ENCODE data around the gene MLF1. TPM values are rescaled to one million over a fixed set of nuclear protein-coding genes. Genes with fewer than 3 reads are reported as not detected.

MLF1 gene, protein sequence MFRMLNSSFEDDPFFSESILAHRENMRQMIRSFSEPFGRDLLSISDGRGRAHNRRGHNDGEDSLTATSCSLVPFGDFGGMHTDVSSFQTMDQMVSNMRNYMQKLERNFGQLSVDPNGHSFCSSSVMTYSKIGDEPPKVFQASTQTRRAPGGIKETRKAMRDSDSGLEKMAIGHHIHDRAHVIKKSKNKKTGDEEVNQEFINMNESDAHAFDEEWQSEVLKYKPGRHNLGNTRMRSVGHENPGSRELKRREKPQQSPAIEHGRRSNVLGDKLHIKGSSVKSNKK
- total RNA-seq = 15.0 and 16.1 TPM in 2 replicates

DNA sequence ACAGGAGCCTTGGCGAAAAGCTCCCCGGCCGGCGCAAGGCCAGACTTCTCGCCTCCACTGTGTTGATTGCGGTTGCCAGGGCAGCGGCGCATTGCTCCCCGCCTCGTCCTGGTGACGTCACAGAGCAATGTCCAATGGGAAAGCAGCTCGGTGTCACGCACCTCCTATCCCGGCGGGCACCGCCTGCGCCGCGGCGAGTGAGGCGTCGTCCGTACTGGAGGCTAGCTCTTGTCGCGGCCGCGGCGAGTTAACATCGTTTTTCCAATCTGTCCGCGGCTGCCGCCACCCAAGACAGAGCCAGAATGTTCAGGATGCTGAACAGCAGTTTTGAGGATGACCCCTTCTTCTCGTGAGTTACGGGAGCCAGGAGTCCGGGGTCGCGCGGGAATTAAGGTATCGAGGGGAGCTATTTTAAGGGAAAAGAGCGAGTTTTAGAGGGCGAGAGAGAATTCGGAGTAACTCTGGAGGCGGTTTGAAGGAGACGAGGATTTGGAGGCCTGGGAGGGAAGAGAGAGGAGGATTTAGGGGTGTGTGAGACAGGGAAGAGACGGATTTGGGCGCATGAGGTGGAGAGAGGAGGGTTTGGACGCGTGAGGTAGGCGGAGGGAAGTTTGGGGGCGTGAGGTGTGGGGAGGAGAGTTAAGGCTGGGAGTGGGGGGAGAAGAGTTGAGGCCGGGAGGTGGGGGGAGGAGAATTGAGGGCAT, at the start of gene MLF1:
Gene MLF1, plus strand, starts transcription at position 196 of the 704 bp plus-strand sequence. Its CDS starts 107 bp downstream, at position 303.

DNA sequence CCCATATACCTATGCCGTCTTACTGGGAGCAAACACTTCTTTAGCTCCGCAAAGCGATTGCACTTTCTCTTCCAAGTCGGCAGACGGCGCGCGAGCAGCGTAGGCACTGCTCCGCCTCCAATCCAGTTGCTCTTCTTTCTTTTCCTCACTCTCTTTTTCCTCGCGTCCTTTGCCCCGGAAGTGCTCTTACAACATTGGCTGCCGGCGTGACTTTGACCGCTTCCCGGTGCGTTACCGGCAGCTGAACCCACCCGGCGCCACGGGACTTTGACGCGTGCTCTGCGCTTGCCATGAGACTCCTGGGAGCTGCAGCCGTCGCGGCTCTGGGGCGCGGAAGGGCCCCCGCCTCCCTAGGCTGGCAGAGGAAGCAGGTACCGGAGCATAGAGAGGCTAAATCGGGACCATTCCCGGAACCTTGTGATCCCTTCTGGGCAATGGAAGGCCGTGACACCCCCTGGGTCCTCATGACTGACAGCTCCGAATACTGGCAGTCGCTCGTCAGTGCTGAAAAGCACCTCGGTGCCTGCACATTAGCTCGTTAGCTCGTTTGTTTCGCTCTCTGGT, 73.4 kb downstream of the MLF1 start, which contains the start of gene GFM1:
Gene GFM1, plus strand, starts transcription at position 183 of the 564 bp plus-strand sequence. Its CDS starts 108 bp downstream, at position 291.

Small RNA genes lying within 50 kb of the gene (small RNA-seq; reads per million reads assigned to genes)
- not detected for gene AC025033.1

Other genes with a start within 250 kb of the MLF1 start
- gene GFM1, start 73.3 kb downstream of the MLF1 start, total RNA-seq = 54.9 and 62.9 TPM in 2 replicates
- gene LXN, start 101.5 kb downstream of the MLF1 start, total RNA-seq = 71.9 and 248 TPM in 2 replicates
- 6.7 and 25.9 TPM in 2 replicates for gene RARRES1, start 161.3 kb downstream of the MLF1 start, total RNA-seq
- 165 and 222 TPM in 2 replicates for gene MFSD1, start 230.9 kb downstream of the MLF1 start, total RNA-seq